Measurements from ENCODE around the gene CUTC. TPM values are rescaled to one million over a fixed set of nuclear protein-coding genes. Genes with fewer than 3 reads are reported as not detected.

Gene CUTC
- total RNA-seq, 1 donor, result 13.8 TPM

DNA sequence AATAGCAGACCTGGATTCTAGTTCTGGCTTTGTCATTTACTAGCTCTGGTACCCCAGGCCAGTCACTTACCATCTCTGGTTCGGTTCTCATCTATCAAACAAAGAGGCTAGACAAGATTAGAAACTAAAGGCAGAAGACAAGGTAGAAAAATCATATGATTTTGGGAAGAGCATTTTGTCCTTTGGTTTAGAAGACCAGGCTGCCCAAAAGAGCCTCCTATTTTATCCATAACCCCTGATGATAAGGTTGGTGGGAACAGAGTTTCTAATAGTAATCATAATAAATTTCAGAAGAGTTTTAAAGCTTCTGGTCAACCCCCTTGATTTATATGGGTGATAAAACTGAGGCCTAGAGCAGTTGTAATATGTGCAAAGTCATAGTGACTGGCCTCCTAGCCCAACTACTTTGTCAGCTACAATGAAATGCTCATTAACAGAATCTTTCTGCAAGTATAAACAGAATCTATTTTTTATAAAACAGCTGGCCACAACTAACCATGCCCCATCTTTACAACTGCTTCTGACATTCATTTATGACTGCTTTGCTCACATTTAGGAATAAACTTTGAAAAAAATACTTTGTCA is 23.5 kb upstream of the CUTC start:
- DNase-seq (ENCODE audit: insufficient read length, low spot score, missing footprints), result no peak
- Histone ChIP-seq H3K4me2 (ENCODE audit: insufficient read depth, low read length) (no peak overlapping the region), H3K36me3 (ENCODE audit: insufficient read depth, low read length) (peaks cover 77% of the 10 kb centered on the region), H3K27me3 (ENCODE audit: insufficient read depth, low read length) (no peaks in the 10 kb centered on the region), H3K79me2 (ENCODE audit: insufficient read depth, low read length) (peaks cover 7% of the 10 kb centered on the region), H3K9me3 (ENCODE audit: low read depth, low read length) (no peaks in the 10 kb centered on the region), H3K4me3 (ENCODE audit: insufficient read depth, low read length) (no peak overlapping the region), H3K27ac (ENCODE audit: low read depth, low read length) (peak overlapping the region; percentile 82), H3K4me1 (ENCODE audit: insufficient read depth, low read length) (peaks cover 28% of the 10 kb centered on the region), H4K20me1 (ENCODE audit: insufficient read depth, low read length) (no peaks in the 10 kb centered on the region), H2AFZ (ENCODE audit: low read length) (no peak overlapping the region)
- TF ChIP-seq, protein P1, sequence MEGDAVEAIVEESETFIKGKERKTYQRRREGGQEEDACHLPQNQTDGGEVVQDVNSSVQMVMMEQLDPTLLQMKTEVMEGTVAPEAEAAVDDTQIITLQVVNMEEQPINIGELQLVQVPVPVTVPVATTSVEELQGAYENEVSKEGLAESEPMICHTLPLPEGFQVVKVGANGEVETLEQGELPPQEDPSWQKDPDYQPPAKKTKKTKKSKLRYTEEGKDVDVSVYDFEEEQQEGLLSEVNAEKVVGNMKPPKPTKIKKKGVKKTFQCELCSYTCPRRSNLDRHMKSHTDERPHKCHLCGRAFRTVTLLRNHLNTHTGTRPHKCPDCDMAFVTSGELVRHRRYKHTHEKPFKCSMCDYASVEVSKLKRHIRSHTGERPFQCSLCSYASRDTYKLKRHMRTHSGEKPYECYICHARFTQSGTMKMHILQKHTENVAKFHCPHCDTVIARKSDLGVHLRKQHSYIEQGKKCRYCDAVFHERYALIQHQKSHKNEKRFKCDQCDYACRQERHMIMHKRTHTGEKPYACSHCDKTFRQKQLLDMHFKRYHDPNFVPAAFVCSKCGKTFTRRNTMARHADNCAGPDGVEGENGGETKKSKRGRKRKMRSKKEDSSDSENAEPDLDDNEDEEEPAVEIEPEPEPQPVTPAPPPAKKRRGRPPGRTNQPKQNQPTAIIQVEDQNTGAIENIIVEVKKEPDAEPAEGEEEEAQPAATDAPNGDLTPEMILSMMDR (IDR thresholded peaks at IDR 0.05; ENCODE audit: extremely low read depth, low read depth, low read length), result no peak

DNA sequence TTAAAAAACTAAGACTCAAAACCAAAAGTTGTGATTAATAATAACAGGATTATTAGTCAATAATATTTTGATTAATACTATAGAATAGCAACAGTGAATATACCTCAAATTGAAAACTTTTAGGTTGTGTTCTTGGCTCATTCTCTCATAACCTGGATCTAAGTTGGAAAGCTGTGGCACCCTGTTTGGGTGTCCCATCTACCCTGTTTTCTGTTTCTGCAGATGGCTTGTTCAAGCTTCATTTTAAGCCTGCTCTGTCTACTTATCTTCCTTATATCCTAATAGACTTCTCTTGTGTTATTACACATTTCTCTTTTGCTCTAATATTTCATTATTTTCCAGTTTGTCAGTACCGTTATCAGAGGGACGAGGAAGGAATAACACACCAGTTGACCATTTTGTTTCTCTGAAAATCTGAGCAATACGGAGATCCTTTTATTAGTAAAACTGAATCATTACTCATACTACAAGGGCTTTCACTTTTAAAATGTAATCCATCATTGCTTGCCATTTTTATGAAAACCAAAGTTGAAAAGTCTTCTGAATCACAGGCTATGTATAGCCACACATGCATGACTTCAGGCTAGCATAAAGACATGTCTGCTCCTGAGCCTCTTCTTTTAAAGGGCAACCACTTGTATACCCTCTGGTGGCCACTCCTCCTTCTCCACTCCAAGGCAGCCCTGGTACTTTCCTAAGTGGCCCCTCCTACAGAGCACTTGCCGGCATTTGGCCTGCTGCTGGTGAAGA is 22.4 kb upstream of the CUTC start:
- DNase-seq (ENCODE audit: insufficient read length, low spot score, missing footprints), result peak; percentile 29
- H3K4me1 ChIP-seq (ENCODE audit: insufficient read depth, low read length), result peaks cover 28% of the 10 kb centered on the region
- H3K4me2 ChIP-seq (ENCODE audit: insufficient read depth, low read length), result peak overlapping the region; percentile 56
- TF ChIP-seq, protein P1 (IDR thresholded peaks at IDR 0.05; ENCODE audit: extremely low read depth, low read depth, low read length), result peak; percentile 10
- H3K9me3 ChIP-seq (ENCODE audit: low read depth, low read length), result no peaks in the 10 kb centered on the region
- peak overlapping the region; percentile 82 for H3K27ac ChIP-seq (ENCODE audit: low read depth, low read length)
- H3K79me2 ChIP-seq (ENCODE audit: insufficient read depth, low read length), result peaks cover 7% of the 10 kb centered on the region
- H2AFZ ChIP-seq (ENCODE audit: low read length), result no peak overlapping the region
- H3K27me3 ChIP-seq (ENCODE audit: insufficient read depth, low read length), result no peaks in the 10 kb centered on the region
- peak overlapping the region; percentile 18 for H3K4me3 ChIP-seq (ENCODE audit: insufficient read depth, low read length)
- no peaks in the 10 kb centered on the region for H4K20me1 ChIP-seq (ENCODE audit: insufficient read depth, low read length)
- peaks cover 75% of the 10 kb centered on the region for H3K36me3 ChIP-seq (ENCODE audit: insufficient read depth, low read length)

DNA sequence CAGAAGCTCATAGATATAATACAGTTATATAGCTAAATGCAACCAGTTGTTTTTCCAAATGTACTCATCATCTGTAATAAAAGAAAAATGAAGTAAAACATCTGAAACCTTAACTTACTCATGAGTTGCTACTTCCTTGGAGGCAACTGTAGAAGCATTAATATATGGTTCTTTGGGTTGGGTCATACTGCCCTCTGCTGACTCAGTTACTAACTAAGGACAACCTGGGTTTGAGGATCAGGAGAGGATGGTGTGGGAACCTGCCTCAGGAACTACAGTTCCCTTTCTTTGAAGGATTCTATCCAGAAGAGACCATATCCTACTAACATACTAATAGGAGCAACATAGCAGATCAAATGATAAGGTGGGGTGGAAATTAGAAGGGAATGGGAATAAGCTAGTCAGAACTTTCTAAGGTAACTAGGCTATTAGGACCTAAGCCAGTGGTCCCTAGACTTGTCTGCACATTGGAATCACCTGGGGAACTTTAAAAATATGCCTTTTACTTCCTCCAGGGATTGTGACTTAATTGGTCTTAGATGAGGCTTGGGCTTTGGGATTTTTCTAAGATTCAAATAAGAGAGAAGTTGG is 20.8 kb upstream of the CUTC start:
- Histone ChIP-seq H4K20me1 (ENCODE audit: insufficient read depth, low read length) (no peaks in the 10 kb centered on the region), H3K27me3 (ENCODE audit: insufficient read depth, low read length) (no peaks in the 10 kb centered on the region), H3K27ac (ENCODE audit: low read depth, low read length) (no peak overlapping the region), H3K4me2 (ENCODE audit: insufficient read depth, low read length) (no peak overlapping the region), H3K79me2 (ENCODE audit: insufficient read depth, low read length) (peaks cover 5% of the 10 kb centered on the region), H3K36me3 (ENCODE audit: insufficient read depth, low read length) (peaks cover 62% of the 10 kb centered on the region), H2AFZ (ENCODE audit: low read length) (no peak overlapping the region), H3K4me3 (ENCODE audit: insufficient read depth, low read length) (no peak overlapping the region), H3K4me1 (ENCODE audit: insufficient read depth, low read length) (peaks cover 28% of the 10 kb centered on the region), H3K9me3 (ENCODE audit: low read depth, low read length) (no peaks in the 10 kb centered on the region)
- no peak for DNase-seq (ENCODE audit: insufficient read length, low spot score, missing footprints)
- TF ChIP-seq, protein P1 (IDR thresholded peaks at IDR 0.05; ENCODE audit: extremely low read depth, low read depth, low read length), result peak; percentile 72

DNA sequence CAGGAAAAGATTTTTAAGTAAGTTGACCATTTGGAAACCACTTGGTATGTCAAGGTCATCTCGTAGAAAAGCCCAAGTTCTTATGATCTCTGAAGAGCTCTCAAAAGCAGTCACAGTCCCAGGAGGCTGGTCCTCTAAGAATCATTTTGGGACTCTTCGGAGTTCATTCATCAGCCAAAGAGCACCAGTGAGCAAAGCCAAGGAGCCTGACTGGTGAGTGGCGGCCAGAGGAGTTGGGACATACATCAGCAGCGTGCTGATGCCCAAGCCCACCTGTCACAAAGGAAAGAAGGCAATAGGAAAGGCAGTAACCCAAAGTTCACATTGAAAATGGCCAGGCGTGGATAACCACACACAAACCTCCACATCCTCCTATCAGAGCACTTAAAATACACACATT is 17.6 kb upstream of the CUTC start:
- no peak overlapping the region for H3K4me3 ChIP-seq (ENCODE audit: insufficient read depth, low read length)
- no peaks in the 10 kb centered on the region for H3K9me3 ChIP-seq (ENCODE audit: low read depth, low read length)
- H3K27ac ChIP-seq (ENCODE audit: low read depth, low read length), result no peak overlapping the region
- no peaks in the 10 kb centered on the region for H4K20me1 ChIP-seq (ENCODE audit: insufficient read depth, low read length)
- DNase-seq (ENCODE audit: insufficient read length, low spot score, missing footprints), result no peak
- H3K4me2 ChIP-seq (ENCODE audit: insufficient read depth, low read length), result no peak overlapping the region
- TF ChIP-seq, protein P1 (IDR thresholded peaks at IDR 0.05; ENCODE audit: extremely low read depth, low read depth, low read length), result no peak
- no peaks in the 10 kb centered on the region for H3K79me2 ChIP-seq (ENCODE audit: insufficient read depth, low read length)
- peaks cover 67% of the 10 kb centered on the region for H3K36me3 ChIP-seq (ENCODE audit: insufficient read depth, low read length)
- H2AFZ ChIP-seq (ENCODE audit: low read length), result no peak overlapping the region
- H3K4me1 ChIP-seq (ENCODE audit: insufficient read depth, low read length), result peaks cover 16% of the 10 kb centered on the region
- no peaks in the 10 kb centered on the region for H3K27me3 ChIP-seq (ENCODE audit: insufficient read depth, low read length)
